IMR-90 (cell line): ENCODE measurements around the gene SRRM4.

Experiments used
- BHLHE40 ChIP-seq: fragments of 150-350 bp; IDR thresholded peaks from 2 replicates; pipeline ENCODE4 v1.6.1; 2016; ENCODE audit warnings: mild to moderate bottlenecking, low read depth, low read length
- CEBPB ChIP-seq: IDR thresholded peaks from 2 replicates; pipeline ENCODE4 v1.6.1; 2012; ENCODE audit warnings: low read depth, low read length, improper control_type of control experiment
- FOS ChIP-seq: fragments of 150-350 bp; IDR thresholded peaks from 2 replicates; pipeline ENCODE4 v1.6.1; 2016; ENCODE audit warnings: low read depth, low read length
- MXI1 ChIP-seq: IDR thresholded peaks from 2 replicates; pipeline ENCODE4 v1.6.1; 2012; ENCODE audit warnings: low read depth, mild to moderate bottlenecking, low read length, moderate library complexity, borderline replicate concordance
- NFE2L2 ChIP-seq: fragments of 150-350 bp; IDR thresholded peaks from 2 replicates; pipeline ENCODE4 v1.6.1; 2016; ENCODE audit warnings: low read depth, mild to moderate bottlenecking, low read length
- POLR2A ChIP-seq: IDR thresholded peaks from 2 replicates; pipeline ENCODE4 v1.6.1; 2012; ENCODE audit warnings: mild to moderate bottlenecking, low read depth, low read length
- RAD21 ChIP-seq: IDR thresholded peaks from 2 replicates; pipeline ENCODE4 v1.6.1; 2012; ENCODE audit warnings: low read length, improper control_type of control experiment
- RCOR1 ChIP-seq: IDR thresholded peaks from 2 replicates; pipeline ENCODE4 v1.6.1; 2012; ENCODE audit warnings: mild to moderate bottlenecking, low read length, improper control_type of control experiment; ENCODE audit not compliant: insufficient replicate concordance
- RFX5 ChIP-seq: IDR thresholded peaks from 2 replicates; pipeline ENCODE4 v1.8.0; 2012; ENCODE audit warnings: low read depth, mild to moderate bottlenecking, low read length, moderate library complexity
- SMC3 ChIP-seq: fragments of 150-350 bp; IDR thresholded peaks from 2 replicates; pipeline ENCODE4 v1.6.1; 2016; ENCODE audit warnings: low read depth, mild to moderate bottlenecking, antibody characterized with exemption, low read length, moderate library complexity
- TF ChIP-seq, protein P1 (sequence below): conservative IDR thresholded peaks from 2 replicates; pipeline ENCODE4 v1.5.1; 2012; ENCODE audit warnings: mild to moderate bottlenecking, low read depth, low read length, improper control_type of control experiment
- TF ChIP-seq, protein P2 (sequence below): fragments of 150-350 bp; IDR thresholded peaks from 2 replicates; pipeline ENCODE4 v1.6.1; 2016; ENCODE audit warnings: low read depth, mild to moderate bottlenecking, low read length, moderate library complexity, borderline replicate concordance

DNA sequence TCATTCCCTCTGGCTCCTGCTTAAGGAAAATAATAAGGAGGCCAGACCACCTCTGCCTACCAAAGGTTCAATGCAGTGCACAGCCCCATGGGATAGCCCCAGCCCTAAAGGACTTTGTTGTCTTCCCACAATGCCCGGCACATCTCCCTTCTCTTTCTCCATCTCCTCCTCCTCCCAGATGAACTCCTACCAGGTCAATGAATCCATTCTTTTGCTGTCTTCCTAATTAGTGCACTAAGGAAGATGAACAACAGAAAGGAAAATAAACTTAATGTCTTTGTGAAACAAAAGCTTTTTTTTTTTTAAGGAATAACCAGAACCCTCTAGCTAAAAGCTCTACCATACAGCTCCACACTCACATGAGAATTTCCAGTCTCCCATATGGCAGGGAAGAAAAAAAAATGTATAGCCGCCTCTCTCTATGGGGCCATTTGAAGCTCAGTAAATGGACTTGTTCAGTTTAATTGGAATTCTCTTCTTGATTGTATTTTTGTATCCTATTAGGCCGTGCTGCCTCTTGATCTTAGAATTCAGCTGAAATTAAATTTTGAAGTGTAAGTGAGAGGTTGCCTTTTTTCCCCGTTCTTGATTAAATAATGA is 155.6 kb downstream of the SRRM4 start:
- TF ChIP-seq, protein P1, sequence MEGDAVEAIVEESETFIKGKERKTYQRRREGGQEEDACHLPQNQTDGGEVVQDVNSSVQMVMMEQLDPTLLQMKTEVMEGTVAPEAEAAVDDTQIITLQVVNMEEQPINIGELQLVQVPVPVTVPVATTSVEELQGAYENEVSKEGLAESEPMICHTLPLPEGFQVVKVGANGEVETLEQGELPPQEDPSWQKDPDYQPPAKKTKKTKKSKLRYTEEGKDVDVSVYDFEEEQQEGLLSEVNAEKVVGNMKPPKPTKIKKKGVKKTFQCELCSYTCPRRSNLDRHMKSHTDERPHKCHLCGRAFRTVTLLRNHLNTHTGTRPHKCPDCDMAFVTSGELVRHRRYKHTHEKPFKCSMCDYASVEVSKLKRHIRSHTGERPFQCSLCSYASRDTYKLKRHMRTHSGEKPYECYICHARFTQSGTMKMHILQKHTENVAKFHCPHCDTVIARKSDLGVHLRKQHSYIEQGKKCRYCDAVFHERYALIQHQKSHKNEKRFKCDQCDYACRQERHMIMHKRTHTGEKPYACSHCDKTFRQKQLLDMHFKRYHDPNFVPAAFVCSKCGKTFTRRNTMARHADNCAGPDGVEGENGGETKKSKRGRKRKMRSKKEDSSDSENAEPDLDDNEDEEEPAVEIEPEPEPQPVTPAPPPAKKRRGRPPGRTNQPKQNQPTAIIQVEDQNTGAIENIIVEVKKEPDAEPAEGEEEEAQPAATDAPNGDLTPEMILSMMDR: no peak
- TF ChIP-seq RAD21 (no peak), RCOR1 (no peak), POLR2A (no peak), RFX5 (no peak), MXI1 (no peak), FOS (no peak), SMC3 (no peak), BHLHE40 (no peak), CEBPB (no peak), NFE2L2 (no peak)
- TF ChIP-seq, protein P2, sequence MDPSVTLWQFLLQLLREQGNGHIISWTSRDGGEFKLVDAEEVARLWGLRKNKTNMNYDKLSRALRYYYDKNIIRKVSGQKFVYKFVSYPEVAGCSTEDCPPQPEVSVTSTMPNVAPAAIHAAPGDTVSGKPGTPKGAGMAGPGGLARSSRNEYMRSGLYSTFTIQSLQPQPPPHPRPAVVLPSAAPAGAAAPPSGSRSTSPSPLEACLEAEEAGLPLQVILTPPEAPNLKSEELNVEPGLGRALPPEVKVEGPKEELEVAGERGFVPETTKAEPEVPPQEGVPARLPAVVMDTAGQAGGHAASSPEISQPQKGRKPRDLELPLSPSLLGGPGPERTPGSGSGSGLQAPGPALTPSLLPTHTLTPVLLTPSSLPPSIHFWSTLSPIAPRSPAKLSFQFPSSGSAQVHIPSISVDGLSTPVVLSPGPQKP: no peak
